GM21825 (cell line): ENCODE results near the gene ZFP37.
"Not testable (repeated sequence)": the region's sequence is repeated elsewhere in the genome, so short reads cannot be mapped to it uniquely, and the experiment has no call there.

Source experiments
- ATAC-seq: cut with Tn5 transposase; IDR thresholded peaks from one replicate; pipeline ENCODE4 v1.9.1; 2021; ENCODE audit warnings: mild to moderate bottlenecking, moderate library complexity; ENCODE audit not compliant: unreplicated experiment

Gene ZFP37

GRCh38 chr9:113056191-113057106 is at the start of gene ZFP37:
TSS of gene ZFP37 (minus strand) at chr9:113056724. CDS start at chr9:113056688, 36 bp downstream.
- peak; percentile 100 for ATAC-seq

DNA sequence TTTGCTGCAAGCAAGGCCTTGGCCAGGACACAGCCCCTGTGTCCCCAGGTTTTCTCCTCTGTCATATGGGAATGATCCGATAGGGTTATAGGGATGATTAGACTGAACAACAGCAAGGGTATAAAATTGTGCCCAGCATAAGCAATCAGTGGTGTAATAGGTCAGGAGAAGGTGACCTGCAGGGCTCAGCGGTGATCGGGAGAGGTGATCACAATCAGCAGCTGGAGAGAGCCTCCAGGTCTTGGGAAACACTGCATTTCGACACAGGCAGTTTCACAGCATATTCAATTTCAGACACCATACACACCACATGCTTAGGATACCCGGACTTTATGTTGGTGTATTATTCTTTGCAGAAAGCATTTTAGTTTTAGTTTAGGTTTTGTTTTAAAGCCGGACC is 48.8 kb upstream of the ZFP37 start:
- not testable (repeated sequence) for ATAC-seq

DNA sequence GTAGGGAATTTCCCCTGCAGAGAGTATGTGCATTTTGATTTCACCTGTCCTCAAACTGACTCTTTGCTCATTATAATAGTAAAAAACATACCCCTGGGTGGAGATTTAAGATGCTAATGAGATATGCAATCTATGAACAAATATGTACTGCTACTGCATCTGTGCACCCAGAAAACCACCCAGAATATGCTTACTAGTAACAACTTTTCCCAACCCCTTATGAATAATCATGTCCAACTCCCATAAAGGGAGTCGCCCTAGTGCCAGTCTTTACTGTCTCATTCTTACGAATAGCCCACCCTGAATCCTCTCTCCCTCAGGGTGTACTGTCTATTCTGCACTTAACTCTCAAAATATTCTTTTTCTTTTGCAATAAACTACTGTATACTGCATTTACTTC is 39.0 kb upstream of the ZFP37 start:
- ATAC-seq: no peak

DNA sequence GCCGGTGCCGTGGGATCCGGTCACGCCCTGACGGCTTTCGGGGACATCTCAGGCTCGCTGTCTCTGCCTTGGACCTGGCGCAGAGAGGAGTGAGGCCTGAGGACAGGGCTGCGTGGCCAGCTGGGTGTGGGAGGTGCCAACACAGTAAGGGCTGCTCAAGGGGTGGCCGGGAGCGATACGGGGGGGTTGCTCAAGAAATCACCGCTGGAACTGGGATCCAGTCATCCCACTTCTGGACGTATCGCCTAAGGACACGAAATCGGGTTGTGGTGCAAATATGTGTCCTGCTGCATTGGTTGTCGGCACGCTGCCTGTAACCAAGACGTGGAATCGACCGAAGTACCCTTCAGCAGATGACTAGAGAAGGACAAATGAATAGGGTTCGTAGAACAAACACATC is 33.4 kb upstream of the ZFP37 start:
- ATAC-seq: not testable (repeated sequence)

- not testable (repeated sequence) for ATAC-seq
These were observed 32.6 kb upstream of the ZFP37 start for GRCh38 chr9:113089143-113089505.

DNA sequence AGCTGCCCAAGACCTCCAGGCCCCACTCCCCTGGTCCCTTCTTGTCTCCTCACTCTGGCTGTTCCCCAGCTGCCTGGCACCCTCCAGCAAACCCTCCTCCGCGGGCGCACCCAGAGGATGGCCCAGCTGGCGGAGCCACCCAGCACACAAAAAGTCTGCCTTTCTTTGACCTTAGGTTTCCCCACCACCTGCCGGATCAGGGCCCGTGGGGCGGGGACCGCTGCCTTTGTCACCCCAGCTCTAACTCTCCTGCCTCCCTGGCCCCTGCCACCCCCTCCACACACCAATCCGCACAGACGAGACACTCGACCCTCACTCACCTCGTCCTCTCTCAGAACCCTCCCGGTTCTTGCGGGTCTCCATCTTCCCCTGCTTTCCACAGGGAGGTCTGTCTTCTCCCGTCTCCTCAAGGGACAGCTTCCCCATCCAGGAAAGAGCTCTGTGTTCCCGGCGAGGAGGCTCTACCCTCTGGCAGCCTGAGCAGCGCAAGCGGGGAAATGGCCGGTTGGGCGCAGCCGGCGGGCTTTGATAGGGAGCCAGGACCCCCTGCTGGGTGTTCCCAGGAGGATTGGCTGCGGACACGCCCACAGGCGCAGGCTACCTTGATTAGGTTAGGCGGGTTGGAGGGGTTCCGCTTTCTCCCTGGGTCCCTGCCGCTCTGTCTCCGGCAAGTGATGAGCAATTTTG is 32.1 kb upstream of the ZFP37 start:
- not testable (repeated sequence) for ATAC-seq

DNA sequence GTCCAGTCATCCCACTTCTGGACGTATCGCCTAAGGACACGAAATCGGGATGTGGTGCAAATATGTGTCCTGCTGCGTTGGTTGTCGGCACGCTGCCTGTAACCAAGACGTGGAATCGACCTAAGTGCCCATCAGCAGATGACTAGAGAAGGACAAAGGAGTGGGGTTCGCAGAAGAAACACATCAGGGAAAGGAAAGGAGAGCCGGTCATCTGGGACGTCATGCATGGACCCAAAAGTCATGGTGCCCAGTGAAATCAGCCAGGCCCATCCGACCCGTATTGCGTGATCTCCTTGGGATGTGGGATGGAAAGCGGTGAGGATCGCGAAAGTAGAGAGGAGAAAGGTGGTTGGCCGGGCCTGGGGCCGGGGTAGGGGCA is 6.4 kb upstream of the ZFP37 start:
- ATAC-seq: not testable (repeated sequence)

- not testable (repeated sequence) for ATAC-seq
These were observed 5.9 kb upstream of the ZFP37 start for GRCh38 chr9:113062256-113062931.

GRCh38 chr9:113061072-113061850 is 4.7 kb upstream of the ZFP37 start:
- not testable (repeated sequence) for ATAC-seq

DNA sequence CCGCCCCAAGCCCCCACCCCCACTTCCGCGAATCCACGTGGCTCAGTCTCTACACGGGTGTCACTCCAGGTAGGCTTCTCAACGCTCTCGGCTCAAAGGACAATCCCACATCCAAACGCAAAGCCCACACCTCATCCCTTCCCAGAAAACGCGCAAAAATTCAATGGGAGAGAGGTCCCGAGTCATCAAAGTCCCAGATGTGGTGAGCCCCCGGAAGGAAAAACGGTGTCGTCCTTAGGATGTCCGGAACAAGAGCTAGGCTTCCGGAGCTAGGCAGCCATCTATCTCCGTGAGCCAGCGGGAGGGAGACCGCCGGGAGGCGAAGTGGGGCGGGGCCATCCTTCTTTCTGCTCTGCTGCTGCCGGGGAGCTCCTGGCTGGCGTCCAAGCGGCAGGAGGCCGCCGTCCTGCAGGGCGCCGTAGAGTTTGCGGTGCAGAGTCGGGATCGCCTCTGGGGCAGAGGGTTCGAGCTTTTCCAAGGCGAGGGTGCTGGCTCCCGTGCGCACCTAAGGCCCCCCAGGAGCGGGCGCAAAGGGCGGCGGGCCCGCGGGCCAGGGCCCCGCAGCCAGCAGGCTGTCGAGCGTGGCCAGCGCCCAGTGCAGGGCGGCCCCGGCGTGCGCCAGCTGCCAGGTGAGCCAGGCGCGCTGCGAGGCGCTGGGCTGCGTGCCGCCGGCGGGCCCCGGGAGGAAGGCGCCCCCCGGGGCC is 3.2 kb upstream of the ZFP37 start:
- ATAC-seq: not testable (repeated sequence)

- no peak for ATAC-seq
These were observed 669 bp upstream of the ZFP37 start for GRCh38 chr9:113057193-113057592.

GRCh38 chr9:113042884-113043657 is 13.5 kb downstream of the ZFP37 start:
- ATAC-seq: no peak

DNA sequence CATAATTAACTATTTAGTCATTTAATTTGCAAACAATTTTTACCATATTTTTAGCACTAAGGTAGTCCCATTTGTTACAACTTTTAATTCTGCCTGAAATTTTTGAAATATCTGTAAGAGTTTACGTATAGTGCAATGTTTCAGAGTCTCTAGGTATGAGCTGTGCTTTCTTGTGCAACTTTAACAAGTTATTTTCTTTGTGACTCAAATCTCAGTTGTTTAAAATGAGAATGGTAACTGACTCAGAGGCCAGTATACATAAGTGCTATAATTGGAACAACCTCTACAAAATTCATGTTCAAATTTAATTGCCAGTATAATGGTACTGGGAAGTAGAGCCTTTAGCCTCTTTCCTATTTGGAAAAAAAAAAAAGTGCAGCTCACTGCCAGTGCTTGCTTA is 30.3 kb downstream of the ZFP37 start:
- ATAC-seq: no peak

- ATAC-seq: no peak
These were observed 38.3 kb downstream of the ZFP37 start for GRCh38 chr9:113018247-113018646.

DNA sequence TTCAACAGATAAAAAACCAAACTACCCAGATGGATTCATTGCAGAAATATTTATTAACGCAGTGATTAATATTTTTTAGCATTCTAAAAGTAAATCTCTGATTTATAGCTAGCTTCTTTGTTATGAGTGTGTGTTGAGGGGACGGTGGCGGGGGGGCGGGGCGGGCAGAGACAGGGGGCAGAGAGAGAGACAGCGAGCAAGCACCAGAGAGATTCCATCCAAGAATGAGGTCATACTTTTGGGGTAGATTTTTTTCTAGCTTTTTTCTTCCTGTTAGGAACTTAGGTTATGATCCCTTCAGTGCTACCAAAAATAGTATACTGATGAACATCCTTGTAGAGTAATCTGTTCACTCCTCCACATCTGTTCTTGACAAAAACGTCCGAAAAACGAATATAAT is 44.0 kb downstream of the ZFP37 start:
- no peak for ATAC-seq

GRCh38 chr9:113011911-113012381 is 44.6 kb downstream of the ZFP37 start, which contains the start of gene ZNF883:
TSS of gene ZNF883 (minus strand) at chr9:113012192.
- no peak for ATAC-seq

DNA sequence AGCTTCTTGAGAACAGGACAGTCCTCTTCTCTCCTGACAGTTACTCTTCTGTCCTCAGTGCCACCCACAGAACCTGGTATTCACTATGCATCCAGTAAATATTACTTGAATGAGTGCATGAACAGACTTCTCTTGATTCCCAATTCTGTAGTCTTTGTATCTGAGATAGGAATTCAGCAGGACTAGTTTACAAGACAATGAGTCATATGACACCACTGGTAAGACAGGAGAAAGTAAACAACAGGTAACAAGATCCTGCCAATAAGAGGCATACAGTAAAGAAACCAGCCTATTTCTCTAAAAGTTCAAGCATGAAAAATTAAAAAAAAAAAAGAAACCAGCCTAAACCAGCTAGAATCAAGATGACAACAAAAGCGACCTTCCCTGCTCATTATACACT is 50.7 kb downstream of the ZFP37 start:
- no peak for ATAC-seq

DNA sequence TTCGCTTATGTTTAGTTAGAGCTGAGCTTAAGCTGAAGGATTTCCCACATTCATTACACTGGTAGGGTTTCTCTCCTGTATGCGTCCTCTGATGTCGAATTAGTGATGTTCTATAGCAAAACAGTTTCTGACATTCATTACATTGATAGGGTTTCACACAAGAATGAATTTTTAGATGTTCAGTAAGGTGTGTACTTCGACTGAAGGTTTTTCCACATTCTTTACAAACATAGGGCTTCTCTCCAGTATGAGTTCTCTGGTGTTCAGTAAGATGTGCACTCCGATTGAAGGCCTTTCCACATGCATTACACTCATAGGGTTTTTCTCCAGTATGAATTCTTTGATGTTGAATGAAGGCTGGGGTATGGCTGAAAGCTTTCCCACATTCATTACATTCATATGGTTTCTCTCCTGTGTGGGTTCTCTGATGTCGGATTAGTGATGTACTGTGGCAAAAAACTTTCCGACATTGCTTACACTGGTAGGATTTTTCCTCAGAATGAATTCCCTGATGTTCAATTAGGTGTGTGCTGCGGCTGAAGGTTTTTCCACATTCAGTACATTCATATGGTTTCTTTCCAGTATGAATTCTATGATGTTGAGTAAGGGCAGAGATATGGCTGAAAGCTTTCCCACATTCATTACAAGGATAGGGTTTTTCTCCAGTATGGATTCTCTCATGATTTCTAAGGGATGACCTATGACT is 59.1 kb downstream of the ZFP37 start:
- ATAC-seq: no peak
